Measurements from ENCODE around the gene NCOA3. TPM values are rescaled to one million over a fixed set of nuclear protein-coding genes. Genes with fewer than 3 reads are reported as not detected.

NCOA3 gene
- 13.2 and 16.2 TPM in 2 replicates for total RNA-seq
- 6.7 and 13.0 TPM in 2 replicates for polyA plus RNA-seq

DNA sequence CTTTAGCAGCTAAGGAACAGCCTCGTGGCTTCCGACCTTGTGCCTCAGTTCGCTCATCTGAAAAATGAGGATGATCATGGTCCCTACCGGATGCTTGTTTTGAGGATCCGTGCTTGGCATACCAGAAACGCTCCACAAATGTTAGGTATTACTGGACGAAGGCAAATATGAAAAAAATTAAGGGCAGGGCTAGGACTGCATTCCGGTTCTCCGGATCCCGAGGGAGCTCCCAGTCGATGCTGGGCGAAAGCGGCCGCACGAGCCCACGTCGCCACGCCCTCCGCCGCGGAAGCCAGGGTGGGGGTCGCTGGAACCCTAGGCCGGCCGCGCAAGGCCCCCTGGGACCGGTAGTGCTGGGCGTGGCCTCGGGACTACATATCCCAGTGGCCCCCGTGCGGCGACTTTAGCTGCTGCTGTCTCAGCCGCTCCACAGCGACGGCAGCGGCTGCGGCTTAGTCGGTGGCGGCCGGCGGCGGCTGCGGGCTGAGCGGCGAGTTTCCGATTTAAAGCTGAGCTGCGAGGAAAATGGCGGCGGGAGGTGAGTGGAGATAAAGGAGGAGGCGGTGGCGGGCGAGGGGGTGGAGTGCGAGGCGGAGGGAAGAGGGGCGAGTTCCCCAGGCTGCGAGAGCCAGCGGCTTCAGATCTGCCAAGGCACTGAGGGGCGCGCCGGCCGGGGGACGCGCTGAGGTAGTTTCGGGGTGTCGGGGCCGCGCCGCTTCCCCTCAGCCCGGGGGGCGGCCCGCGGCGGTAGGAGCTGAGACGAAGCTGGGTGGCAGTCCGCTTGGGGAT, at the start of gene NCOA3:
TSS of gene NCOA3 (plus strand) at position 406 of the 789 bp plus-strand sequence. CDS start 120,361 bp downstream, outside the sequence.
- H3K9me3 ChIP-seq (ENCODE audit: low read depth) = no peaks in the 10 kb centered on the region
- no peaks in the 10 kb centered on the region for H3K27me3 ChIP-seq
- TF ChIP-seq, protein P1, sequence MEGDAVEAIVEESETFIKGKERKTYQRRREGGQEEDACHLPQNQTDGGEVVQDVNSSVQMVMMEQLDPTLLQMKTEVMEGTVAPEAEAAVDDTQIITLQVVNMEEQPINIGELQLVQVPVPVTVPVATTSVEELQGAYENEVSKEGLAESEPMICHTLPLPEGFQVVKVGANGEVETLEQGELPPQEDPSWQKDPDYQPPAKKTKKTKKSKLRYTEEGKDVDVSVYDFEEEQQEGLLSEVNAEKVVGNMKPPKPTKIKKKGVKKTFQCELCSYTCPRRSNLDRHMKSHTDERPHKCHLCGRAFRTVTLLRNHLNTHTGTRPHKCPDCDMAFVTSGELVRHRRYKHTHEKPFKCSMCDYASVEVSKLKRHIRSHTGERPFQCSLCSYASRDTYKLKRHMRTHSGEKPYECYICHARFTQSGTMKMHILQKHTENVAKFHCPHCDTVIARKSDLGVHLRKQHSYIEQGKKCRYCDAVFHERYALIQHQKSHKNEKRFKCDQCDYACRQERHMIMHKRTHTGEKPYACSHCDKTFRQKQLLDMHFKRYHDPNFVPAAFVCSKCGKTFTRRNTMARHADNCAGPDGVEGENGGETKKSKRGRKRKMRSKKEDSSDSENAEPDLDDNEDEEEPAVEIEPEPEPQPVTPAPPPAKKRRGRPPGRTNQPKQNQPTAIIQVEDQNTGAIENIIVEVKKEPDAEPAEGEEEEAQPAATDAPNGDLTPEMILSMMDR (IDR thresholded peaks at IDR 0.05; ENCODE audit: low read depth, low read length) = peak; percentile 46
- peak within 1 kb of the TSS; percentile 92 for H3K4me3 ChIP-seq
- DNase-seq (ENCODE audit: low read depth in 1 of 2, low spot score in 1 of 2) = peak; percentile 98 to 99
- peak within 1 kb of the TSS; percentile 79 for H3K27ac ChIP-seq
- H3K4me1 ChIP-seq (ENCODE audit: low read depth) = peaks cover 14% of the 10 kb centered on the region
- H3K36me3 ChIP-seq = no peaks in the 10 kb centered on the region

DNA sequence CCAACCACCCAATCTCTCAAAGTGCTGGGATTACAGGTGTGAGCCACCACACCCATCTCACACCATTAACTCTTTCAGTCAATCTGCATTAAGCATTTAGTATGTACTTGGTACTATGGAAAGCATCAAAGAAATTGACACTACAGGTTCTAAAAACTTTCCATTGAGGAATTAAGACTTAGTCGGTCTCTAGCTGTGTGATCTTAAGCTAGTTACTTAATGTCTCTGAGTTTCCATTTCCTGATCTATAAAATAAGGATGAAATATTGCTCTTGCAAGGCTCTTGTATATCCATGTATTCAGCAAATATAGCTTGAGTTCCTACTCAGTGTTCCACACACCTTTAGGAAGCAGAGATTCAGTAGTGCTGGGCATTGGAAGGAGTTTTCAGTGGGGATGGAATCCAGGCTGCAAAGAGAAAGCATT, 48.9 kb upstream of the NCOA3 start:
- H3K9me3 ChIP-seq (ENCODE audit: low read depth) = no peaks in the 10 kb centered on the region
- H3K36me3 ChIP-seq = no peaks in the 10 kb centered on the region
- H3K4me3 ChIP-seq = no peak overlapping the region
- H3K27me3 ChIP-seq = no peaks in the 10 kb centered on the region
- no peak for DNase-seq (ENCODE audit: low read depth in 1 of 2, low spot score in 1 of 2)
- TF ChIP-seq, protein P1 (IDR thresholded peaks at IDR 0.05; ENCODE audit: low read depth, low read length) = no peak
- H3K4me1 ChIP-seq (ENCODE audit: low read depth) = no peaks in the 10 kb centered on the region
- H3K27ac ChIP-seq = no peak overlapping the region

DNA sequence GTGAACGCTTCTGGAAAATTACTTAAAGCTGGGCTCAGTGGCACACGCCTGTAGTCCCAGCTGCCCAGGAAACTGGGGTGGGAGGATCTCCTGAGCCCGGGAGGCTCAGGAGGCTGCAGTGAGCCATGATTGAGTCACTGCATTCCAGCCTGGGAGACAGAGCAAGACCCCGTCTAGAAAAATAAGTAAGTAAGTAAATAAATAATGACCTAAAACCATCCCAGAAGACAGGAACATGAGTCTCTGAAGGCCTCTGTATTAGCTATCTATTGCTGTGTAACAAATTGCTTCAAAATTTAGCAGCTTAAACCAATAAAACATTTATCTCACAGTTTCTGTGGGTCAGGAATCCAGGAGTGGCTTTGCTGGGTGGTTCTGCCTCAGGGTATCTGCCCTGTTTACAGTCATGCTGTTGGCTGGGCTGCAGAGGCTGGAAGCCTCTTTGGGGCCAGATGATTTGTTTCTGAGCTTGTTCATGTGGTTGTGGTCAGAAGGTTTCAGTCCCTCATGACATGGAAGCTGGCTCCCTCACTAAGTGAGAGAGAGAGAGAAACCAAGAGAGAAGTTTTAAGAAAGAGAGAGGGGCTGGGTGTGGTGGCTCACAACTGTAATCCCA, 48.4 kb upstream of the NCOA3 start:
- Histone ChIP-seq H3K4me1 (ENCODE audit: low read depth) (no peaks in the 10 kb centered on the region), H3K4me3 (no peak overlapping the region), H3K27ac (no peak overlapping the region), H3K27me3 (no peaks in the 10 kb centered on the region), H3K36me3 (no peaks in the 10 kb centered on the region), H3K9me3 (ENCODE audit: low read depth) (no peaks in the 10 kb centered on the region)
- DNase-seq (ENCODE audit: low read depth in 1 of 2, low spot score in 1 of 2) = peak in 1 of 2 donors; percentile 79
- TF ChIP-seq, protein P1 (IDR thresholded peaks at IDR 0.05; ENCODE audit: low read depth, low read length) = no peak

DNA sequence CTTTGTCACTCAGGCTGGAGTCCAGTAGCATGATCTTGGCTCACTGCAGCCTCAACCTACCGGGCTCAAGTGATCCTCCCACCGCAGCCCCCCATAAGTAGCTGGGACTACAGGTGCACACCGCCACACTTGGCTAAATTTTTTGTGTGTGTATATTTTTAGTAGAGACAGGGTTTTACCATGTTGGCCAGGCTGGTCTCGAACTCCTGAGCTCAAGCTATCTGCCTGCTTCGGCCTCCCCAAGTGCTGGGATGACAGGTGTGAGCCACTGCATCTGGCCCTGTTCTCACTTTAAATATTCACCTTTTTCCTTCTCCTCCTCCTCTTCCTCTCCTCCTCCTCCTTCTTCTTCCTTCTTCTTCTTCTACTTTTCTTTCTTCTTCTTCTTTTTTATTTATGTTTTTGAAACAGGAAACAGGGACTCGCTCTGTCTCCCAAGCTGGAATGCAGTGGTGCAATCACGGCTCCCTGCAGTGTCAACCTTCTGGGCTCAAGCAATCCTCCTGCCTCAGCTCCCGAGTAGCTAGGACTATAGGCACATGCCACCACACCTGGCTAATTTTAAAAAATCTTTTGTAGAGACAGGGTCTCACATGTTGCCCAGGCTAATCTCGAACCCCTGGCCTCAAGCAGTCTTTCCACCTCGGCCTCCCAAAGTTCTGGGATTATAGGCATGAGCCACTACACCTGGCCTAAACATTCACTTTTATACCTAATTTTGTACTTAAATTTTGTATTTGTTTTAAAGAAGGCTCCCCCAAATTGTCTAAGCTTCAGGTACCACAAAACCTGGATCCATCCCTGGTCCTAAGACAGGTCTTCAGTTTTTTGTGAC, 47.2 kb upstream of the NCOA3 start:
- no peaks in the 10 kb centered on the region for H3K36me3 ChIP-seq
- no peaks in the 10 kb centered on the region for H3K4me1 ChIP-seq (ENCODE audit: low read depth)
- peak in 1 of 2 donors; percentile 54 for DNase-seq (ENCODE audit: low read depth in 1 of 2, low spot score in 1 of 2)
- TF ChIP-seq, protein P1 (IDR thresholded peaks at IDR 0.05; ENCODE audit: low read depth, low read length) = no peak
- no peak overlapping the region for H3K27ac ChIP-seq
- H3K9me3 ChIP-seq (ENCODE audit: low read depth) = no peaks in the 10 kb centered on the region
- H3K27me3 ChIP-seq = no peaks in the 10 kb centered on the region
- no peak overlapping the region for H3K4me3 ChIP-seq

All from cardiac muscle cell (in vitro differentiated cells and primary cell).